ENCODE measurements around the gene ATP2A1. TPM values are rescaled to one million over a fixed set of nuclear protein-coding genes. Genes with fewer than 3 reads are reported as not detected.

Gene ATP2A1
- total RNA-seq, 1 donor from 2014 or later: 8.2 TPM

GRCh38 chr16:28946681-28947080, 68.4 kb downstream of the ATP2A1 start:
- DNase-seq (ENCODE audit: low spot score): no peak
- Histone ChIP-seq H3K4me3 (no peak overlapping the region), H3F3A (ENCODE audit: low read depth) (peaks cover 10% of the 10 kb centered on the region), H3K4me1 (no peaks in the 10 kb centered on the region), H3K9ac (no peak overlapping the region), H3K9me3 (ENCODE audit: low read depth) (no peaks in the 10 kb centered on the region), H3K27me3 (peaks cover 19% of the 10 kb centered on the region), H2AFZ (replicated peaks) (no peak overlapping the region), H3K36me3 (no peaks in the 10 kb centered on the region), H3K27ac (no peak overlapping the region), H3K79me2 (ENCODE audit: low read depth) (peaks cover 9% of the 10 kb centered on the region), H4K20me1 (ENCODE audit: low read depth) (peaks cover under 1% of the 10 kb centered on the region), H3K4me2 (no peak overlapping the region)
- Mint-ChIP-seq H3K36me3 (no peaks in the 10 kb centered on the region), H3K27me3 (ENCODE audit: insufficient read depth, low read depth) (peaks cover 5% of the 10 kb centered on the region), H3K27ac (no peak overlapping the region), H3K4me3 (no peak overlapping the region), H3K4me1 (peaks cover 22% of the 10 kb centered on the region), H3K9me3 (no peaks in the 10 kb centered on the region)
- TF ChIP-seq EZH2 (IDR thresholded peaks at IDR 0.05) (no peak), EZH2phosphoT487 (IDR thresholded peaks at IDR 0.05) (no peak), CTCF (IDR thresholded peaks at IDR 0.05) (no peak)

GRCh38 chr16:28950648-28951409, 72.5 kb downstream of the ATP2A1 start, which contains the start of gene NFATC2IP:
NFATC2IP (plus strand) TSS chr16:28950937; CDS start chr16:28951012, 75 bp downstream.
- Histone ChIP-seq H3F3A (ENCODE audit: low read depth) (peaks cover 7% of the 10 kb centered on the region), H3K4me2 (peak within 1 kb of the TSS; percentile 99), H4K20me1 (ENCODE audit: low read depth) (peaks cover 10% of the 10 kb centered on the region), H3K27me3 (peaks cover 18% of the 10 kb centered on the region), H3K36me3 (peaks cover 2% of the 10 kb centered on the region), H3K9me3 (ENCODE audit: low read depth) (no peaks in the 10 kb centered on the region), H3K79me2 (ENCODE audit: low read depth) (peaks cover 35% of the 10 kb centered on the region), H3K4me1 (peaks cover 4% of the 10 kb centered on the region), H2AFZ (replicated peaks) (peak within 1 kb of the TSS; percentile 74), H3K27ac (no peak within 1 kb of the TSS), H3K9ac (peak within 1 kb of the TSS; percentile 90), H3K4me3 (peak within 1 kb of the TSS; percentile 94)
- Mint-ChIP-seq H3K36me3 (peaks cover 9% of the 10 kb centered on the region), H3K4me1 (peaks cover 18% of the 10 kb centered on the region), H3K4me3 (peak within 1 kb of the TSS; percentile 96), H3K27me3 (ENCODE audit: insufficient read depth, low read depth) (peaks cover 3% of the 10 kb centered on the region), H3K27ac (peak within 1 kb of the TSS; percentile 85), H3K9me3 (no peaks in the 10 kb centered on the region)
- TF ChIP-seq EZH2 (IDR thresholded peaks at IDR 0.05) (no peak), CTCF (IDR thresholded peaks at IDR 0.05) (no peak), EZH2phosphoT487 (IDR thresholded peaks at IDR 0.05) (no peak)
- peak; percentile 100 for DNase-seq (ENCODE audit: low spot score)

DNA sequence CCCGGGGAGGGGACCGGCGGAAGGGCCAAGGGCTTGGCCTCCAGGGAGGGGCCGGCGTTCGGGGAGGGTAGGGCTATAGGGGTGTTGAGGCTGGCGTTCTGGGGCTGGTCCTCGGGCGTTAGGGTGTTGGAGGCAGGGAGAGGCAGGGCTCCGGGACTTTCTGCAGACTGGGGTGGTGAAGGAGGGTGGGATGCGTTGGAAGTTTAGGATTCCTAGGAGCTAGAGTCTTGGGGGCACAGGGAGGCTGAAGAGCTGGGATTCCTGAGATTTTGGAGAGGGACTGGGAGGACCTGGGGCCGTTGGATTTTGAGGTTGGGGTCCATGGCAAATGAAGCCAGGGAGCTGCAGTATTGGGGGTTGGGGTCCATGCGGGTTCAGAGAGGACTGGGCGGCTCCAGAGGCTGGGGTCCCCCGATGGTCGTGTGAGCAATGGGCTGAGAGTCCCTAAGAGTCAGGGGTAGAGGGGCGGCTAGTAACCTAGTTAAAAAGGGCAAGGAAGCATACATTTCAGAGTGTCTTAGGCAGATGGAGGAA, 73.2 kb downstream of the ATP2A1 start:
- Mint-ChIP-seq H3K27me3 (ENCODE audit: insufficient read depth, low read depth) (peaks cover 2% of the 10 kb centered on the region), H3K4me3 (peak overlapping the region; percentile 96), H3K4me1 (peaks cover 16% of the 10 kb centered on the region), H3K27ac (peak overlapping the region; percentile 82), H3K9me3 (no peaks in the 10 kb centered on the region), H3K36me3 (peaks cover 11% of the 10 kb centered on the region)
- peaks cover 35% of the 10 kb centered on the region for H3K79me2 ChIP-seq (ENCODE audit: low read depth)
- H4K20me1 ChIP-seq (ENCODE audit: low read depth): peaks cover 10% of the 10 kb centered on the region
- DNase-seq (ENCODE audit: low spot score): no peak
- no peaks in the 10 kb centered on the region for H3K9me3 ChIP-seq (ENCODE audit: low read depth)
- H3K4me3 ChIP-seq: peak overlapping the region; percentile 94
- H3F3A ChIP-seq (ENCODE audit: low read depth): peaks cover 7% of the 10 kb centered on the region
- H2AFZ ChIP-seq (replicated peaks): peak overlapping the region; percentile 74
- H3K9ac ChIP-seq: peak overlapping the region; percentile 90
- H3K4me1 ChIP-seq: peaks cover 4% of the 10 kb centered on the region
- H3K4me2 ChIP-seq: peak overlapping the region; percentile 99
- no peak for TF ChIP-seq EZH2phosphoT487 (IDR thresholded peaks at IDR 0.05)
- no peak for TF ChIP-seq CTCF (IDR thresholded peaks at IDR 0.05)
- no peak for TF ChIP-seq EZH2 (IDR thresholded peaks at IDR 0.05)
- H3K27ac ChIP-seq: no peak overlapping the region
- H3K27me3 ChIP-seq: peaks cover 13% of the 10 kb centered on the region
- peaks cover 2% of the 10 kb centered on the region for H3K36me3 ChIP-seq

Small RNAs within 50 kb of the gene (microRNA-seq; reads per million reads assigned to microRNA genes)
- gene MIR4721: not detected

Small RNAs within 50 kb of the gene (small RNA-seq; reads per million reads assigned to genes)
- not detected for gene RF00416

Other genes with a start within 250 kb of the ATP2A1 start
- not detected in 2 replicates for gene NPIPB8, start 240.4 kb upstream of the ATP2A1 start, total RNA-seq (ENCODE audit: low replicate concordance)
- gene EIF3C, start 167.0 kb upstream of the ATP2A1 start, total RNA-seq (ENCODE audit: low replicate concordance): 172 and 237 TPM in 2 replicates
- gene NPIPB9, start 126.7 kb upstream of the ATP2A1 start, total RNA-seq (ENCODE audit: low replicate concordance): 2.8 TPM in 1 of 2 replicates, not detected in the other
- 21.4 and 61.0 TPM in 2 replicates for gene ATXN2L, start 55.5 kb upstream of the ATP2A1 start, total RNA-seq (ENCODE audit: low replicate concordance)
- 74.0 and 131 TPM in 2 replicates for gene TUFM, start 32.1 kb upstream of the ATP2A1 start, total RNA-seq (ENCODE audit: low replicate concordance)
- gene SH2B1, start 14.6 kb upstream of the ATP2A1 start, total RNA-seq (ENCODE audit: low replicate concordance): 12.4 and 30.6 TPM in 2 replicates
- 9.1 and 22.0 TPM in 2 replicates for gene RABEP2, start 46.8 kb downstream of the ATP2A1 start, total RNA-seq (ENCODE audit: low replicate concordance)
- 0.15 TPM in 1 of 2 replicates, not detected in the other for gene CD19, start 53.5 kb downstream of the ATP2A1 start, total RNA-seq (ENCODE audit: low replicate concordance)
- 33.2 and 58.4 TPM in 2 replicates for gene NFATC2IP, start 72.4 kb downstream of the ATP2A1 start, total RNA-seq (ENCODE audit: low replicate concordance)
- 11.6 and 31.8 TPM in 2 replicates for gene SPNS1, start 96.3 kb downstream of the ATP2A1 start, total RNA-seq (ENCODE audit: low replicate concordance)
- gene LAT, start 106.6 kb downstream of the ATP2A1 start, total RNA-seq (ENCODE audit: low replicate concordance): 2.9 TPM in 1 of 2 replicates, not detected in the other

All from neural progenitor cell (in vitro differentiated cells).